ENCODE results near the gene GAA. TPM values are rescaled to one million over a fixed set of nuclear protein-coding genes. Genes with fewer than 3 reads are reported as not detected.

GAA gene
- total and polyA plus RNA-seq, 2 of the 4 experiments (the other 2 are of a cell fraction), result 2.2 to 14.8 TPM

DNA sequence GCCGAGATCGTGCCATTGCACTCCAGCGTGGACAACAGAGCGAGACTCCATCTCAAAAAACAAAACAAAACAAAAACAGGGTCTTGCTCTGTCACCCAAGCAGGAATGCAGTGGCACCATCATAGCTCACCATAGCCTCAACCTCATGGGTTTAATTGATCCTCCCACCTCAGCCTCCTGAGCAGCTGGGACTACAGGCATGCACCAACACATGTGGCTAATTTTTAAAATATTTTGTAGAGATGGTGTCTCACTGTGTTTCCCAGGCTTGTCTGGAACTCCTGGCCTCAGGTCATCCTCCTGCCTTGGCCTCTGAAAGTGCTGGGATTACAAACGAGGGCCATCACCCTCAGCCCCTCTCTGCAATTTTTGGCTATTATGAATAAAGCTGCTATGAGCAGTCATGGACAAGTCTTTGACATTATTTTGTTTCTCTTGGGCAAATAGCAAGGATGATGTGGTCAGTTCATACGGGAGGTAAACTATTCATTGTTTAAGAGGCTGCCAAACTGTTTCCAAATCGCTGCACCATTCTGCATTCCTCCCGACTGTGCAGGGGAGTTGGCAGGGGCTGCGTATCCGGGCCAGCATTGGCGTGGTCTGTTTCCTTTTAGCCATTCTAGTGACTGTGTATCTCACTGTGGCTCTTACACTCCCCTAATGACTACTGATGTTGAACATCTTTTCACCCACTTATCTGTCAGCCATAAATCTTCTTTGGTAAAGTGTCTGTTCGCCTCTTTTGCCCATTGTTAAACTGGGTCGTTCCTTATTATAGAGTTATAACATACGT, 24.5 kb downstream of the GAA start:
- H3K4me2 ChIP-seq (ENCODE audit: low read depth, low read length), result no peak overlapping the region
- POLR2A ChIA-PET (ENCODE audit: unreplicated experiment), result no interaction called here
- H2BK5ac ChIP-seq (ENCODE audit: low read depth, low read length, poor library complexity, severe bottlenecking), result no peak overlapping the region
- no peak overlapping the region for H3K18ac ChIP-seq (ENCODE audit: low read depth, low read length)
- ATAC-seq (ENCODE audit: low read depth), result peak; percentile 85
- no peak overlapping the region for H4K5ac ChIP-seq (ENCODE audit: low read depth, low read length)
- CTCF ChIA-PET, result no interaction called here
- peaks cover 6% of the 10 kb centered on the region for H3K4me1 ChIP-seq (ENCODE audit: control insufficient read depth, insufficient read depth, low read length)
- H3K36me3 ChIP-seq (ENCODE audit: control insufficient read depth, insufficient read depth, low read length), result no peaks in the 10 kb centered on the region
- no peaks in the 10 kb centered on the region for H3K9me3 ChIP-seq (ENCODE audit: control insufficient read depth, insufficient read depth, low read length)
- DNase-seq, result peak; percentile 72
- H3K27ac ChIP-seq (ENCODE audit: insufficient read depth, low read length), result no peak overlapping the region
- 40% methylated on average over 3 of the region's 14 CpGs; no CpG with 5 or more reads in 1 of the 2 experiments for WGBS, 2 experiments (ENCODE audit: extremely low coverage in 2 of 2, insufficient read length in 1 of 2)
- no peak overlapping the region for H3K14ac ChIP-seq (replicated peaks; ENCODE audit: low read depth, low read length)
- H3K23ac ChIP-seq (ENCODE audit: low read depth, low read length), result no peak overlapping the region
- H2AK5ac ChIP-seq (ENCODE audit: low read depth, low read length), result no peak overlapping the region
- no TSS peak for BruUV-seq (replicated peaks)
- no peak overlapping the region for H3K4ac ChIP-seq (ENCODE audit: low read depth, low read length)
- no peak overlapping the region for H2AK9ac ChIP-seq (replicated peaks; ENCODE audit: low read depth, low read length, poor library complexity)
- intact Hi-C loops (cut with micrococcal nuclease) (no loop called here), dilution Hi-C loops (cut with HindIII; ENCODE audit: low sequenced_read_pairs, unreplicated experiment) (no loop called here), in situ Hi-C loops (cut with MboI; ENCODE audit: low sequenced_read_pairs) (no loop called here)
- H3K27me3 ChIP-seq (ENCODE audit: control insufficient read depth, insufficient read depth, low read length), result 0 out of 2 replicates have a peak, but pooled peaks cover 2% of the 10 kb centered on the region
- H4K91ac ChIP-seq (ENCODE audit: insufficient read depth, low read depth, low read length), result no peak overlapping the region
- H3K9ac ChIP-seq (ENCODE audit: low read depth, low read length), result no peak overlapping the region
- H2AFZ ChIP-seq (replicated peaks; ENCODE audit: low read length, poor library complexity), result no peak overlapping the region
- H2BK15ac ChIP-seq (ENCODE audit: low read depth, low read length), result no peak overlapping the region
- H3K79me1 ChIP-seq (ENCODE audit: low read depth in 1 of 2, low read length in 2 of 2), result no peaks in the 10 kb centered on the region
- H2BK20ac ChIP-seq (ENCODE audit: low read depth, low read length), result no peak overlapping the region
- no peaks in the 10 kb centered on the region for H3K9me1 ChIP-seq (ENCODE audit: insufficient read depth, low read length)
- H2BK120ac ChIP-seq (ENCODE audit: low read depth, low read length), result no peak overlapping the region
- no peak overlapping the region for H3K4me3 ChIP-seq (ENCODE audit: insufficient read depth, low read depth, low read length)
- TF ChIP-seq SMC3 (IDR thresholded peaks at IDR 0.05; ENCODE audit: low read depth, low read length) (no peak), NFE2L2 (IDR thresholded peaks at IDR 0.05; ENCODE audit: low read depth, low read length) (no peak), RAD21 (IDR thresholded peaks at IDR 0.05; ENCODE audit: low read length) (no peak), FOS (IDR thresholded peaks at IDR 0.05; ENCODE audit: low read depth, low read length) (no peak), BHLHE40 (IDR thresholded peaks at IDR 0.05; ENCODE audit: low read depth, low read length) (no peak), MXI1 (IDR thresholded peaks at IDR 0.05; ENCODE audit: borderline replicate concordance, low read depth, low read length) (no peak), RFX5 (IDR thresholded peaks at IDR 0.05; ENCODE audit: low read depth, low read length) (no peak), MAFK (IDR thresholded peaks at IDR 0.05; ENCODE audit: low read depth, low read length) (no peak), MAZ (IDR thresholded peaks at IDR 0.05; ENCODE audit: borderline replicate concordance, low read depth, low read length) (no peak), POLR2A (IDR thresholded peaks at IDR 0.05; ENCODE audit: low read depth, low read length) (no peak), CHD1 (IDR thresholded peaks at IDR 0.05; ENCODE audit: low read depth, low read length) (no peak), RCOR1 (IDR thresholded peaks at IDR 0.05; ENCODE audit: insufficient replicate concordance, low read length) (no peak), CEBPB (IDR thresholded peaks at IDR 0.05; ENCODE audit: low read depth, low read length) (no peak)
- TF ChIP-seq, protein P1, sequence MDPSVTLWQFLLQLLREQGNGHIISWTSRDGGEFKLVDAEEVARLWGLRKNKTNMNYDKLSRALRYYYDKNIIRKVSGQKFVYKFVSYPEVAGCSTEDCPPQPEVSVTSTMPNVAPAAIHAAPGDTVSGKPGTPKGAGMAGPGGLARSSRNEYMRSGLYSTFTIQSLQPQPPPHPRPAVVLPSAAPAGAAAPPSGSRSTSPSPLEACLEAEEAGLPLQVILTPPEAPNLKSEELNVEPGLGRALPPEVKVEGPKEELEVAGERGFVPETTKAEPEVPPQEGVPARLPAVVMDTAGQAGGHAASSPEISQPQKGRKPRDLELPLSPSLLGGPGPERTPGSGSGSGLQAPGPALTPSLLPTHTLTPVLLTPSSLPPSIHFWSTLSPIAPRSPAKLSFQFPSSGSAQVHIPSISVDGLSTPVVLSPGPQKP (IDR thresholded peaks at IDR 0.05; ENCODE audit: borderline replicate concordance, low read depth, low read length), result no peak
- TF ChIP-seq, protein P2, sequence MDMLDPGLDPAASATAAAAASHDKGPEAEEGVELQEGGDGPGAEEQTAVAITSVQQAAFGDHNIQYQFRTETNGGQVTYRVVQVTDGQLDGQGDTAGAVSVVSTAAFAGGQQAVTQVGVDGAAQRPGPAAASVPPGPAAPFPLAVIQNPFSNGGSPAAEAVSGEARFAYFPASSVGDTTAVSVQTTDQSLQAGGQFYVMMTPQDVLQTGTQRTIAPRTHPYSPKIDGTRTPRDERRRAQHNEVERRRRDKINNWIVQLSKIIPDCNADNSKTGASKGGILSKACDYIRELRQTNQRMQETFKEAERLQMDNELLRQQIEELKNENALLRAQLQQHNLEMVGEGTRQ (IDR thresholded peaks at IDR 0.05; ENCODE audit: low read depth, low read length), result no peak
- TF ChIP-seq, protein P3, sequence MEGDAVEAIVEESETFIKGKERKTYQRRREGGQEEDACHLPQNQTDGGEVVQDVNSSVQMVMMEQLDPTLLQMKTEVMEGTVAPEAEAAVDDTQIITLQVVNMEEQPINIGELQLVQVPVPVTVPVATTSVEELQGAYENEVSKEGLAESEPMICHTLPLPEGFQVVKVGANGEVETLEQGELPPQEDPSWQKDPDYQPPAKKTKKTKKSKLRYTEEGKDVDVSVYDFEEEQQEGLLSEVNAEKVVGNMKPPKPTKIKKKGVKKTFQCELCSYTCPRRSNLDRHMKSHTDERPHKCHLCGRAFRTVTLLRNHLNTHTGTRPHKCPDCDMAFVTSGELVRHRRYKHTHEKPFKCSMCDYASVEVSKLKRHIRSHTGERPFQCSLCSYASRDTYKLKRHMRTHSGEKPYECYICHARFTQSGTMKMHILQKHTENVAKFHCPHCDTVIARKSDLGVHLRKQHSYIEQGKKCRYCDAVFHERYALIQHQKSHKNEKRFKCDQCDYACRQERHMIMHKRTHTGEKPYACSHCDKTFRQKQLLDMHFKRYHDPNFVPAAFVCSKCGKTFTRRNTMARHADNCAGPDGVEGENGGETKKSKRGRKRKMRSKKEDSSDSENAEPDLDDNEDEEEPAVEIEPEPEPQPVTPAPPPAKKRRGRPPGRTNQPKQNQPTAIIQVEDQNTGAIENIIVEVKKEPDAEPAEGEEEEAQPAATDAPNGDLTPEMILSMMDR (conservative IDR thresholded peaks at IDR 0.05; ENCODE audit: low read depth, low read length), result no peak
- H4K20me1 ChIP-seq (ENCODE audit: insufficient read depth, low read length), result no peaks in the 10 kb centered on the region
- no peak overlapping the region for H3K56ac ChIP-seq (ENCODE audit: extremely low read depth, insufficient read depth, low read length)
- H4K8ac ChIP-seq (ENCODE audit: low read depth in 2 of 2, low read length in 2 of 2), result no peak overlapping the region
